Activated CD4-positive, alpha-beta T cell treated with anti-CD3 and anti-CD28 coated beads, Interleukin-10, Interleukin-2, amounts not matched to agents 100 ng/mL and 50 ng/mL, durations not matched to agents 16 hours and 8 hours (primary cell): ENCODE measurements around the gene ADAM22.
"Not testable (repeated sequence)": the region's sequence is repeated elsewhere in the genome, so short reads cannot be mapped to it uniquely, and the experiment has no call there.

Experiments used
- DNase-seq: peaks from one replicate; pipeline ENCODE4 v3.0.0-alpha.2; 2020

The ADAM22 gene

DNA sequence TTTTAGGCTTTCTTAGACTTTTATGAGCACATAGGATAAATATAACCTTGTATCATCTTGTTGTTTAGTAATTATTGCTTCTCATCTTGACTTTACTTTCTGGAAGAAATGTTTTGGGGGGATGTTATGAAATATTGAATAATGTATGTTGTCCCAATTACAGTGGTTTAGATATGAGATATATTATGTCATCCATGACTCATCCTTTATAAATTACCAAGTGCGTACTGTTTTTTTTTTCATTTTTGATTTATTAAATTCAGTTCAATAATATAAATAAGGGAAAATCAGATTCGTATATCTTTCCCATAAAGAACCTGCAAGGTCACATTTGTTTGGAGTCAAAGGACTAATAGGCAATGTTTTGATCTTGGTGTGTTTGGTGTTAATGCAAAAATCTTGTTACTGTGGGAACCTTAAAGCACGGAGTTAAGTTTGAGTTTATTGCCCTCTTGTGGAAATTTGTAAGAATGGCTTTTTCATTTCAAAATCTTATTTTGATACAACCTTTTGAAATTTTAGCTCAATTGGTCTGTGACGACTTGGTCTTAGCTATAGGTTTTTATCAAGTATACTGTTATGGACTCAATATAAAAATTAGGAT, 177.2 kb downstream of the ADAM22 start:
- DNase-seq: peak; percentile 34

DNA sequence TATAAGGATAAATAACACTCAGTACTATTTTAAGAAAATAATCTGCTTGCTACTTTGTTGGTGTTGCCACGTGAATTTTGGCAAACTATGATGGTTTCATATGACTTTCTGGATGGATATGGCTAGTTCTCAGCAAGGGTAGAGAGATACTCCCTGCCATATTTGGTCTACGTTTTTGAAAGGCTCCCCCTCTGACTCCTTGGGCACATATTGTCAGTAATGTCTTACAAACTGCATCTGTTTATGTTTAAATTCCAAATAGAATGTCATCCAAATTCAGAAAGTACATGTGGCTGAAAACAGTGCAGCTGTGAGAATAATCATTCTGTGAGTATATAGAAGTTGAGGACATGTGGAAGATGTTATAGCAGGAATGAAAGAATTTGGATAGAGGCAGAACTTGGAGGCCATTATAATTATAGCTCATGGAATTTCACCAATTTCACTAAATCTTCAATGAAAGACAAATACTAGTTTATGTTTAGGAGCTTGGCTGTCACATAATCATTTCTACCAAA, 178.0 kb downstream of the ADAM22 start:
- DNase-seq: no peak

GRCh38 chr7:88115258-88115796, 181.3 kb downstream of the ADAM22 start:
- no peak for DNase-seq

GRCh38 chr7:88115816-88116215, 181.8 kb downstream of the ADAM22 start:
- no peak for DNase-seq

DNA sequence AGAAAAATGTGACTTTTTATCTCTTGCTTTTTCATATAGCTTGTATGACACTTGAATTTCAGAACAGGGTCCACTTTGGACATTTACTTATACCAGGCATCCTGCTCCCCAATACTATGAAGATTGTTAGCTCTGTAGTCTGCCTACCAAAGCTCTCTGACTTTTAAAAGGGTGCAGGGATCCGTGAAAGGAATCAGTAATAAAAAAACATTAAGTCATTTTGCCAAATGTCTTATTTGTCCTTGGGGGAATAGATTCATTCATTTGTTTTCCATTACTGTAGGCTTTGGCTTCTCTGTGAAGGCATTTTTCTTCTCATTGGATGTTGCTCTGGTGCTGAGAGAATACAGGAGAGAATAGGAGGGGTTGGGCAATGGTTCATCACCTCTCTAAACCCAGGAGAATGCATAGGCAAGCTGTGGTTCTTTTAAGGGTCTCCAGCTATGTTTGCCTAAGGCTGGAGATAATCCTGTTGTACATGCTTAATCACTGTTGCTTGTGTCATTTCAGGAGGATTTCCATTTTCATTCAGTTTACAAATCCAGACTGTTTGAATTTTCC, 182.3 kb downstream of the ADAM22 start:
- no peak for DNase-seq

DNA sequence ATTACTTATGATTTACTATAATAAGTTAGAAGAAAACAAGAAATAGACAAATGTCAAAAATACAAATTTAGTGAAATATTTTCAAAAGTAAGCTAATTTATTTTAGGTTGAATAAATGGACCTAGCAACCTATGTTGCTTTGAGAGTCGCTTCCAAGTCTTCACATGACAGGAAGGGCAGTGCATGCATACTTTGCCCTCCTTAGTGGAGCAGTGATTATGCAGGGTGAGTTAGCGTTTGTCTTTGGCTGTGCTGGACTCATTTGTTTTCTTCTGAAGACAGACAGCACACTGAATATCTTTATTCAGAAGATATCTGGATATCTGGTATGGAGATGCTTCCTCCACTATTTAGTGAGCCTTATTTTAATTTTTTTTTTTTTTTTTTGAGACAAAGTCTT, 183.3 kb downstream of the ADAM22 start:
- no peak for DNase-seq

GRCh38 chr7:88121335-88121734, 187.3 kb downstream of the ADAM22 start:
- no peak for DNase-seq

GRCh38 chr7:88127637-88128290, 193.7 kb downstream of the ADAM22 start:
- no peak for DNase-seq

GRCh38 chr7:88132725-88133124, 198.7 kb downstream of the ADAM22 start:
- no peak for DNase-seq

DNA sequence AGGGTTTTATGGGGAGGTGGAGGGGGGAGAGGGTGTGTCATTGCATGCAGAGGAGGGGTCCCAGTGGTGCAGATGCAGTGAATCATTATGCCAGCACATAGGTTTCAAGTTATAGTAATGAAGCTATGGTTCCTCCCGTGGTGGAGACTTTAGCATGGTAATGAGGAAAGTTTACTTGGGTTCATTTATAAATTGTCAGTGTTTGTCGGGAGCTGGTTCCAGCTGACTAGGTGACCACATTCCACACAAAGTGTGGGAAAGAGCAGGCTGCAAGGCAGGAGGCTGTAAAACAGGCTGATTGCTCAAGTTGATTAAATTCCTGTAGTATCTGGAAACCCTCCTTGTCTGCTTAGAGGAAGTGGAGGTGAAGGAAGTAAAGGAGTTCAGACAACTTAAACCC, 206.9 kb downstream of the ADAM22 start:
- no peak for DNase-seq

DNA sequence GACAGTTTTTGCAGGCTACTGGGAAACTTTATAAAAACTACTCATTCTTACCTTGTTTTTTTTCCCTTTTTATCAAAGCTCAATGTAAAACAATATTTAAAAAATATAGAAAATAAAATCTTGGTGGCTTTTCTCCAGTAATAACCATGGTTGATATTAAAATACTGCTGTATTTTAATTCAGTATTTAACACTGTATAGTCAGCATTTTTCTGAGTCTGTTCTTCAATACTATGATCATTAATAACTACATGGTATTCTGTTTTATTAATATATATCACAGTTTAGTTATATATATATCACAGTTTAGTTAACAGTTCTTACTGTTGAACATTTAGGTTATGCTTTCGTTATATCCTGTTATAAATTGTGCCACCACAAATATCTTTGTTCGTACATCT, 207.4 kb downstream of the ADAM22 start:
- no peak for DNase-seq

DNA sequence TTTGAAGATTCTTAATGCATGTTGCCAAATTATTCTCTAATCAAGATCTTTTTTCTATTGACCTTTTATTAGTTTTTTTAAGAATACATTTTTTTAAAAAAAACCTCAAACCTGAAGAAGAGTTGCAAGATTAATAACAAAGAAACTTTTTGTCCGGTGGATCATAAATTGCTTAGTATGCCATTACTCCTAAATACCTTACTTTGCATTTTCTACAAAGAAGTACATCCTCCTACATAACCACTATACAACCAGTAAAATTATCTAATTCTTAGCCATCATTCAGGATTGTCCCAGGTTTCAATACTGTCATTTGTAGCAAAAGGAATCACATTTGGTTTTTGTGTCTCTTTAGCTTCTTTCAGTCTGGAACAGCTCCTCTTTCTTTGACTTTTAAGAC, 207.9 kb downstream of the ADAM22 start:
- no peak for DNase-seq

DNA sequence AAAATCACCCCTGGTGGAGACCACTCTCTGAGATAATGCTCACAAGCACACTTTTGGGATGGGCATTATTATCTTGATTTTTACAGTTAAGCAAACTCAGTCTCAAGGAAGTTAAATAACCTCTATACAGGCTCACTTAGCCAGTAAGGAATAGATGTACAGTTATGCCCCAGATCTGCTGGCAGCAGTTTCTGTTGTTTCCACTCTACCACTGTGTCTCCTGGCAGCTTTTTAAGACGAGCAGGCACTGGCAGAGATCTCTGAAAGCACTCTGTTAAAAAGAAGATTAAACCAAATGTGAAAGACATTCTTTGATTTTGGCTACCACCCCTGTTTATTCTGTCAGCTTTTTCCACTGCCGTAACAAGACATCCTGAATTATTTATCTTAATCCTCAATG, 212.6 kb downstream of the ADAM22 start:
- no peak for DNase-seq

DNA sequence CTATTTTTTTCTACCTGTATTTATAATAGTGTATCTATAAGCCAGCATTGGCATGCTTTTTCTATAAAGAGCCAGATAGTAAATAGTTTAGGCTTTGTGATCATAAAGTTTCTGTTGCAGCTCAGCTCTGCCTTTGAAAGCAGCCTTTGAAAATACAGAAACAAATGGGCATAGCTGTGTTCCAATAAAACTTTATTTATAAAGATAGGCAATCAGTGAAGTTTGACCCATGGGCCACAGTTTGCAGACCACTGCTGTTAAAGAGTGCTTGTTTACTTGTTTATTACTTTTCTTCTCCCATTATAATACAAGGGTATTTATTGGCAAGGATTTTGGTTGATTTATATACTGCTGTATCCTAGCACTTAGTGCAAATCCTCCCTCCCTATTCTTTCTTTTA, 213.3 kb downstream of the ADAM22 start:
- no peak for DNase-seq

GRCh38 chr7:88147949-88148348, 213.9 kb downstream of the ADAM22 start:
- no peak for DNase-seq

- DNase-seq: no peak
Measured at GRCh38 chr7:88150033-88150432, 216.0 kb downstream of the ADAM22 start.

DNA sequence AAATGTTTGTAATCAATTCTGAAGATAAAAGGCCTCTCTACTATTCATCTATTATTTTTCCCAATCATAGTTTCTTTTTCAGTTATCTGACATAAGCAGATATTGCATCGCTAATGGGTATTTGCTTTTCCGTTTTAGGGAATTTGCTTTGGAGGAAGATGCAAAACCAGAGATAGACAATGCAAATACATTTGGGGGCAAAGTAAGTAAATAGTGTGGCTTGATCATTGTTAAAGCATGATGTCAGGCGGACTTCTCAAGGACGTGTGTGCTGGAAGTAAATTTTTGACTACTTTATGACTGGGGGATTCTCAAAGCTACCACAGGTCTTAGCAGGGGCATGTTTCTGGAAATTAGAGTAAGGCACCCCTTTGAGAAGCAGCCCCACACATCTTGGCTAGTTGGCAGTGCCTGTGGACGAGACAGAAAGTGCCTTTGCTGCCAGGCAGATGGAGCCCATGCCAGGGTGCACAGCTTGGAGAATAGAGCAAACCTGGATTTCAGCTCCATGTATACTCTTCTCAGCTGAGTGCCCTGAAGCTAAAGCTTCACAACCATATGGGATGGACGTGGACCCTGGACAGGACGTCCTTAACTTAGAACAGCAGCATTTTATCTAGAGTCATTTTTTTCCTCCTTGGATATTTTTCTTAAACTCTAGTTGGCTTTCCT, 217.2 kb downstream of the ADAM22 start:
- DNase-seq: no peak

GRCh38 chr7:88153378-88153777, 219.3 kb downstream of the ADAM22 start:
- DNase-seq: no peak

- no peak for DNase-seq
Measured at GRCh38 chr7:88155756-88156155, 221.7 kb downstream of the ADAM22 start.

DNA sequence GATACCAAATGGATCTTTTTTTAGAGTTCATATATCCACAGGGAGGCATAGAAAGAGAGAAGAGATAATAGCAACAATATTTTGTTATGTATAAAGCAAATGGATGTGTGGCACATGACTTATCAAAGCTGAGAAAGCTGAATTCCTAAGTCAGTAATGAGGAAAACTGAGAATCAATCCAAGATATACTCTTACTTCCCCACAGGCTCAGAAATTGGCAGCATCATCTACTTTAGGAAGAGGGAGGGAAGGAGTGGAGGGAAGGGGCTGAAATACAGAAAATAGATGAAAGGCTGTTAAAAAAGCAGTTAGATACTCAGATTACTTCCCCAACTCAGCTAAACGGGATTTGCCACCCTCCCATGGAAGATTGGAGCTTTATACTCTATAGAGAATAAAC, 222.3 kb downstream of the ADAM22 start:
- DNase-seq: no peak

GRCh38 chr7:88159741-88160140, 225.7 kb downstream of the ADAM22 start:
- not testable (repeated sequence) for DNase-seq

GRCh38 chr7:88165697-88166096, 231.6 kb downstream of the ADAM22 start:
- no peak for DNase-seq

GRCh38 chr7:88167223-88167622, 233.2 kb downstream of the ADAM22 start:
- DNase-seq: no peak

GRCh38 chr7:88167721-88168120, 233.7 kb downstream of the ADAM22 start:
- no peak for DNase-seq
